Umbilical cord (tissue), 2 donors: ENCODE measurements around the gene WNT8B. TPM values are rescaled to one million over a fixed set of nuclear protein-coding genes. Genes with fewer than 3 reads are reported as not detected.

Source experiments
- DNase-seq: peaks from one replicate; pipeline ENCODE4 v3.0.0-alpha.2; 2015; ENCODE audit warnings: low spot score
- total RNA-seq: library from RNA; depleted of rRNA; stranded (reverse); fragments of >200 nt; gene quantifications from one replicate; pipeline ENCODE4 v1.2.3, GENCODE V29; 2014; ENCODE audit warnings: low replicate concordance; ENCODE audit not compliant: insufficient read depth

WNT8B gene
- total RNA-seq, 1 donor from 2014 or later: 0.72 TPM

GRCh38 chr10:100483876-100484666 lies 21.3 kb downstream of the WNT8B start:
- DNase-seq: no peak

DNA sequence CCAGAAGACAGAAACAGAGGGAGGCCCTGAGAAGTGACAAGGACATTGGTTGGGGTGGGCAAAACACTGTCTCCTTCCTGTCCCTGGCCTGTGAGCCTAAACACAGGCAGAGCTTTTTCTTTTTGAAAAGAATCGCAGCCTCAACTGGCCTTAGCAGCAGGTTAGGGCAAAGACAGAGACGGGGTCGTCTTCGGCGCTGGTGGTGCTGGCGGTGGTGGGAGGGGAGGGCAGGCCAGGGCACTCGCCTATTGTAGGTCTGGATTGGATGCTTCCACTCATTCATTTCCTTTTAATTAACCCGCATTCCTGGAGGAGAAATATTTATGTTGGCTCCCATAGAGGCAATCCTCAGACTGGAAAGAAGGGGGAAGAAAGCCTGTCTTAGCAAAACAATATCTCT lies 22.6 kb downstream of the WNT8B start:
- no peak for DNase-seq

GRCh38 chr10:100485801-100486495 lies 23.1 kb downstream of the WNT8B start:
- DNase-seq: no peak

DNA sequence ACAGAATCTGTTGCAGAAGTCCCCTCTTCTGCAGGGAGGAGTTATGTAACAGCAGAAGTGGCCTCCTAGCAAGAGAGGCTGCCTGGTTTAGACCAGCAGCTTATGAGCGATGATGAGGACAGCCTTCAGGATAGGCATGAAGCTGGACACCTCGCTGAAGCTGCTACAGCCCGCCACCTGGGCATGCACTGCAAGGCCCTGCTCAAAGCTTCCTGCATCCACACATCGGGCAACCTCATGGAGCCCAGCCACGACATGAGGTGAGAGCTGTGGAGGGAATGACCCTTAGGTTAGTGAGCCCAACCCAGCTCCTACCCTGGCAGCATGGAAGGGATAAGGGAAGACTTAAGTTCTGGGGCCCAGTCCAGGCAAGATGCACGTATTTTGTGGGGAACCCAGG lies 24.7 kb downstream of the WNT8B start:
- DNase-seq: no peak

DNA sequence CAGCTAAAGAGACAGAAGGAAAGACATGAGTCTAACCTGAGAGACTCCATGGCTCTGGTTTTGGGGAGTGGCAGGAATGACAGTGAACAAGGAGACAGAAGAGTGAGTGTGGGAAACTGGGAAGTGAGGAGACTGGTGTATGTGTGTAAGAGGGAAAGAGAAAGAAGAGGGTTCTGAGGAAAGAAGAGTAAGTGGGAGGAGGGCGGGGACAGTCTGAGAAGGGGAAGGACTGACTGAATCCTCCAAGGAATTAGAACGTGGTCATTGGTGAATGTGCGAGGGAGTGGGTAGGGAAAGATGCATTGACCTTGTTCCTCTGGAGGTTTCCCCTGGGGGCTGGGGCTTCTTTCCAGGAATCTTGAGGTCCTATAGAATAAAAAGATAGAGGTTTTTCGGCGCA lies 26.6 kb downstream of the WNT8B start:
- no peak for DNase-seq

DNA sequence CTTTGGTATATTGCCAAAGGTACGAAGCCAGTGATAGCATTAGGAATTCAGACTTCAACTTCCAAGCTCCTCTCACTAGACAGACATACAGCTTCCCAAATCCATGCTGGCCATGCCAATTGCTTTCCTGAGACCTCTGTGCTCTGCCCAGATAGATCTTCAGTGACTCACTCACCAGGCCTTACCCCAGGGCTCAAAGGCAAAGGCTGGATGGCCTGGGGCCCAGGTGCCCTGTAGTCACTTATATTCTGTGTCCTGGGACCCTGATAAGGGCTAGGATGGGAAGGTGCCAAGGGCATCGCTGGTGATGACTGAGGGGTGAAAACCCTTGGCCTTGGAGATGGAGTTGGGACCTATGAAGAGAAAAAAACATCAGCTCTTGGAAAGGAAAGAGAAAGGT lies 27.7 kb downstream of the WNT8B start:
- DNase-seq: no peak

- no peak for DNase-seq
These were observed 33.8 kb downstream of the WNT8B start for GRCh38 chr10:100496567-100496966.

- no peak for DNase-seq
These were observed 35.2 kb downstream of the WNT8B start for GRCh38 chr10:100498059-100498458.

- no peak for DNase-seq
These were observed 38.6 kb downstream of the WNT8B start for GRCh38 chr10:100501423-100501822.

DNA sequence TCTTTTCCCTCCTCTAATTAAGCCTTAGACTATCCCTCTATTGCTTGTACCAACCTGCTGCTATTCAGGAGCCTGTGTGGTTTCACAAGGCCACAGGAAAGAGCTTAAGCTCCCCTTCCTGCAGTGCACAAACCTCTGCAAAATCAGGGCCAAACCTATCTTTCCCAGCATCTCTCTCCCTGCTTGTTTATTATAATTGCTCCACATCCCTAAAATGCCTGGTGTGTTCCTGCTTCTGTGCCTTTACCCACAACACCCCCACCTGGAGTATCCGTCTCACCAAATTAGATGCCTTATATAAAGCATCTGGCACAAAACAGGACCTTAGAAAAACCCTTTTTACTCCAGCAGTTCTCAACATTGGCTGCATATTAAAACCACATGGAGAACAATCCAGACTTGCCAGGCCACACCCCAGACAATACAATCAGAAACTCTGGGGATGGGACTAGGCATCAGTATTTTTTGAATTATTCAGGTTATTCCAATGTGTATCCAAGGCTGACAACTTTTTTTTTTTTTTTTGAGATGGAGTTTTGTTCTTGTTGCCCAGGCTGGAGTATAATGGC lies 40.2 kb downstream of the WNT8B start:
- no peak for DNase-seq

DNA sequence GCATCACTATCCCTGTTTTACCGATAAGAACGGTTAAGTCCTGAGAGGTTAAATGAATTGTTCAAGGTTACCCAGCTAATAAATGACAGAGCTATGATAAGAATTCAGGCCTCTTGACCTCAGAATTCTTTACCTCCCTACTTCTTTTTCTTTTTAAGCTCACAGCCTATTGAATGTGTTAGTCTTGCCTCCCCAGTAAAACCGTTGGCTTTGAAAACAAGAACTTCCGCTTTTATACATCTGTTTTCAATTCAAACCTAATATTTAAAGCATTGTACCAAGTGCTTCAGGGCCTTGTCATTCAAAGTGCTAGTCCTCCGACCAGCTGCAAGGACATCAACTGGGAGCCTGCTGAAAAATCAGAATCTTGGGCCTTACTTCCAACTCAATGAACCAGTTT lies 41.3 kb downstream of the WNT8B start:
- no peak for DNase-seq

GRCh38 chr10:100505164-100505563 lies 42.4 kb downstream of the WNT8B start:
- no peak for DNase-seq

DNA sequence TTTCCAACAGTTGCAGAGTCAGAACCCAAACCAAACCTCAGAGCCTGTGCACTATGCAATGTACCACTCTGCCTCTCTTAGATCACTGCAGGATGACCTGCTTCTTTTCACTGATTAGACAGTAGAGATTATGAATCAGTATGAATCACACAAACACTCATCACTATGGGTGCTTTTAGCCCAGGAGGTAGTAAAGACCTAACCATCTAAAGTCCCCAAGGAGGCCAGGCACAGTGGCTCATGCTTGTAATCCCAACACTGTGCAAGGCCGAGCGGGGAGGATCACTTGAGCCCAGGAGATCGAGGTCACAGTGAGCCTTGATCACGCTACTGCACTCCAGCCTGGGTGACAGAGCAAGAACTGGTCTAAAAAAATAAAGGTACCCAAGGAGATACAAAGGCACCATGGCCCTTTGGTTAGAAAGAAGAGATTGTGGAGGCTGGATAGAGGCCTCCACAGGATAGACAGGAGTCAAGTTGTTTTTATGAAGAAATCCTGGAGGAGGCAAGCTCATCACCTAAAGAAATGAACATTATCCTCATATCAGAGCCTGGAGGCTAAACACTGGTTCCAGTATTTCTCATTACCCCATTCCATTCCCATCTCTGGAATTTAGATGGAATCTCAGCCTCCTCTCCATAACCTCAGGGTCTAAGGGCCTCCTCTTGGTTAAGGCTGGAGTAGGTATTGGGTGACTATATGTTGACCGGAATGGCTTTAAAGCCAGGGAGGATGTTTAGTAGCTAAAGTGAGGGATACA lies 44.0 kb downstream of the WNT8B start:
- DNase-seq: peak; percentile 36

DNA sequence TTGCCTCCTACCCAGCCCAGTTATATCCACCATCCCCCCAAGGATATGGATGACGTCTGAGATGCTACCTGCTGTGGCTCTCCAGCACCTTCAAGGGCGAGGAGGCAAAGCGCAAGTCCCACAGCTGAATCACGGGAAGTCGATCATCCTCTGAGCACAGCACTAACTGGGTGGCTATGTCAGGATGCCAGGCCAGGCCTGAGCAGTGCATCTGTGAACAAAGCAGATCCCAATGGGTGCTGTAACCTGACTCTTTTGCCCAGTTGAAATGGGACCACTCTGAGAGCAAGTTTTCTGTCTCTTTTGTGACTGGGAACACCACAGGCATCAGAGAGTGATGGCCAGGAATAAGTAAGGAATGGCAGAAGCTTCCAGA lies 44.5 kb downstream of the WNT8B start:
- no peak for DNase-seq

DNA sequence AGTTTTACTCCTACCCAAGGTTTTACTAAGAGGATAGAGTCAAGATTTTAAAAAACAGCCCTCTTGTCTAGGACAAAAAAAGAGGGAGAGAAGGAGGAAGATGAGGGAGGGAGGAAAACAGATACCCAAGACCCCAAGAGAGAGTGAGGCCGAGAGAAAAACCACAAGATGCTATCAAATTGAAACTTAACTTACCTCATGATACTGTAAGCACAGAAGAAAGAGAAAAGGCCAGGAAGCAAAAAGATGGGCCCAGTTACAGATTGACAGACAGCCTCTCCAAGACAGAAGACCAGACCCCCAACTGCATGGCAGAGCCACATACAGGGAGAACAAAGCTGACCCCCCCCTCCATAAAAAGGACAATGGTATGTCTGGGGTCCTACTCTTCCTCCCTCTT lies 45.5 kb downstream of the WNT8B start:
- DNase-seq: no peak

DNA sequence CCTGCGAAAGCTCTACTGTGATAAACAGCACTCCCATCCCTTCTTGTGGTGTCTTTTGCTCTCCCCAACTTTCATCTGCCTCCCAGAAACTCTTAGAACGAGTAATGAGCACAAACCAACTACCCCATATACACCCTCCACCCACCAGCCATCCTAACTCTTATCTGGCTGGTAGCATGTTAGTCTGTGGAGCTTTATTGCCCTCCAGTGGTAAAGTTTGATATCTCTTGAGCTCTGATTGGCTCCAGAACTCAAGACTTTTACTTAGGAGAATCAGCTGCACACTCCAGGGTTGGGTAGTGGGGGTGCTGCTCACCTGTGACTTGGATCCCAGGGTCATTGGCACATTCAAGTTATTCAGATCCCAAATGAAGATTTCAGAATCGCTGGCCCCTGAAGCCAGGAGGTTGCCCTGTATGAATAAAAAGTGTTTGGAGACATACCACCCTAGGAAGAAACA lies 45.9 kb downstream of the WNT8B start:
- peak; percentile 47 for DNase-seq

DNA sequence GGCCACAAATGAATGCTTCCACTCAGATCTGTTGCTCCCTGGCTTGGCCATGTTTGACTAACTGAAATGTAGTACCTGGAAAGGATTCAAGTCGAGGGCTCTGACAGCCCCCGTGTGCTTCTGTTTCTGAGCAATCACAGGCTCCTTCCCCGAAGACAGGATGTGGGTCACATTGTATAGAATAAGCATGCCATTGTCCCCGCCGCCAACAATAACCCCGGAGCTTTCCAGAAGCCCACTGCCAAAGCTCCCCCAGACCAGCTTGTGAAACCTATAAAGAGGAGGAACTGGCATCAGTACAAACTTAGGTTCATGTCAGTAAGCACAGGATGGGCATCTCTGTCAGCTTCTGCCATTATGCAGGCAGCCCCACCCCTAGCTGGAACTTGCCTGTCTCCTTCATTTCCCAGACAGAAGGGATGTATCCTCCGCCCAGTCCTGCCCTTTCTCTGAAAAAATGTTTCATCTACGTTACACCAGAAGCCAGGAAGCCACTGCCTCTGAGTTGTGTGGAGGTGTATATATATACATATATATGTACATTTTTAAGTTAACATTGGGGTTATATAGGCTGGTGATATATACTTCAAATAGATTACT lies 46.5 kb downstream of the WNT8B start:
- no peak for DNase-seq

GRCh38 chr10:100510533-100511308 lies 47.9 kb downstream of the WNT8B start:
- DNase-seq: no peak

GRCh38 chr10:100515612-100516011 lies 52.8 kb downstream of the WNT8B start:
- no peak for DNase-seq

DNA sequence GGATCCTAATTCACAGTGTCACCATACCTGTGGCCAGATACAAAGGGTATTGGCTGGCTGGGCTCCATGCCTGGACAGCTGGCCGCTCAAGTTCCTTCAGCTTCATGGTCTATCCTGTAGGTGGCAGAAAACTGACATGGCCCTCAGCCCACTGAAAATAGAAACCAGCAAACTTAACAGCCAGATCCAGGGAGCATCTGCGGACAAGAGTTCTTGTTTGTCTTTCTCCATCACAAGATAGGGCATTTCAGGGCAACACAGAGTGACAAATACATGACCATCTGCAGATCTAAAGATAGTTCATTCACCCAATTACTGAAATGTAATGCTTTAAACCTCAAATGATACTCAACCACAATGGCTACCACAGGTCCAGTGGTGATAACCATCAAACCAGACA lies 54.0 kb downstream of the WNT8B start:
- DNase-seq: no peak

DNA sequence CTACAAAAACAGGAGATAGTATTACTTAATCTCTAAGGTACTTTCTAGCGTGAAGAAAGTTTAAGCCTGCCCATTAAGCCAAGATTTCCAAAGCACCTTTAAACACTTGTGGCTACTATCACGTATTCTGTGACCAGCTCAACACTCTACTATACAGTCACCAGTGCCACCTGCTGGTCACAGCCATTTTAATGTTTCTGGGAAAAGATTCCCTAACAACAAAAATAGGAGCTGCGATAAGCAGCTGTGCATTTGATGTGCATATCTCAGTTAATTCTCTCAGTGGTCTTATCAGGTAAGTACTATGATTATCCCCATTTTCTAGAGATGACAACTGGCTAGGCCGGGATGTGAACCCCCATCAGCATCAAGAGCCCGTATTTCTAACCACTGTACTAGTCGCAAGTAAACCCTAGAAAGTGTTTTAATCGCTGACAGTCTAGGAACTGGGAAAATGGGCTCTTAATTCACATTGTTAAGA lies 56.0 kb downstream of the WNT8B start:
- DNase-seq: peak; percentile 65
